ENCODE data around the gene MAP3K15. TPM values are rescaled to one million over a fixed set of nuclear protein-coding genes. Genes with fewer than 3 reads are reported as not detected.
"Not testable (repeated sequence)": the region's sequence is repeated elsewhere in the genome, so short reads cannot be mapped to it uniquely, and the experiment has no call there.

The MAP3K15 gene
- polyA plus RNA-seq, 4 donors: 4.9 to 5.4 (median 5.1) TPM

- DNase-seq (ENCODE audit: low read depth in 4 of 4, low spot score in 3 of 4): no peak
Measured at GRCh38 chrX:19440713-19441112, 74.6 kb downstream of the MAP3K15 start.

- DNase-seq (ENCODE audit: low read depth in 4 of 4, low spot score in 3 of 4): not testable (repeated sequence)
Measured at GRCh38 chrX:19422661-19423060, 92.6 kb downstream of the MAP3K15 start.

- no peak for DNase-seq (ENCODE audit: low read depth in 4 of 4, low spot score in 3 of 4)
Measured at GRCh38 chrX:19410259-19410658, 105.0 kb downstream of the MAP3K15 start.

DNA sequence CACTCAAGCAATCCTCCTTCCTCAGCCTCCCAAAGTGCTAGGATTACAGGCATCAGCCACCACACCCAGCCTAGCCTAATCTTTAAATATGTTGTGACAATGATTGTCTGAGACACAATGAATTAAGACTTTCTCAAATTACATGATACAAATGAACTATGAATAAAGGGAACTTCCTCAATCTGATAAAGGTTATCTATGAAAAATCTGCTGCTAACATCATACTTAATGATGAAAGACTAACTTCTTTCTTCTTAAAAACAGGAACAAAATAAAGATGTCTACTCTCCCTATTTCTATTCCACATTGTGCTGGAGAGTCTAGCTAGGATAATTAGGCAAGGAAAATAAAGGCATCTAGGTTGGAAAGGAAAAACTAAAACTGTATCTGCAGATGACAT lies 111.6 kb downstream of the MAP3K15 start:
- no peak for DNase-seq (ENCODE audit: low read depth in 4 of 4, low spot score in 3 of 4)

DNA sequence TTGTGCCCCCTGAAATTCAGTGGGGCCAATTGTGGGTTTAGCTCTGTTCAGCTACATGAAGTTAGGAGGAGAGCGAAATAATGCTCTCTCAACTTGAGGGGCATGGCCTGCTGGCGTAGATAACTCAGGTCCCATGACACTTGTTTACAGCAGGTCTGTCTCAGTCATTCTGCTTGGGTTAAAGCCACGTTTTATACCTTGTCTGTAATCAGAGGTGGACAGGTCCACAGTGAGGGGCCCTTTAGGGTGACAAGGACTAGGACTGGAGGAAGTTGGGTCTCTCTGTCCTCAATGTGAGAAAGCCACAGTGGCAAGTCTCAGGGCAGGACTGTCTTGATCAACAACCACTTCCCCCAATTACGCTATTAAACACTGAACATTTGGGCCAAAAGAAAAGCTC lies 122.6 kb downstream of the MAP3K15 start:
- no peak for DNase-seq (ENCODE audit: low read depth in 4 of 4, low spot score in 3 of 4)

DNA sequence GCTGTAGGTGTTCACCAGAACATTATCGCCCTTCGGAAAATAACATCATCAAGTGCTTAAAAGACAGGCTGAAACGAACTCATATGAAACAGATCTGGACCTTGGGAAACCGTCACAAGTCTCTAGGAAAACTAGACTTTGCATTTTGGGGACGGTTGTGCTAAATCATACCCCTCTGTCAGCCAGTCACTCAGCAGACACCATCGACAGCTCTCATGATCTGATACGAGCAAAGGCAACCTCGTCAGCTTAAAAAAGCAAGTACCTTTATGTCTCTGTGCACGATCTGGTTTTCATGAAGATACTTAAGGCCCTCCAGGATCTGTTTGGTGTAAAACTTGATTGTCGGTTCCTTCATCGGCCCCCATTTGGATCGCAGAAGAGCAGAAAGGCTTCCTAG lies 123.2 kb downstream of the MAP3K15 start:
- no peak for DNase-seq (ENCODE audit: low read depth in 4 of 4, low spot score in 3 of 4)

DNA sequence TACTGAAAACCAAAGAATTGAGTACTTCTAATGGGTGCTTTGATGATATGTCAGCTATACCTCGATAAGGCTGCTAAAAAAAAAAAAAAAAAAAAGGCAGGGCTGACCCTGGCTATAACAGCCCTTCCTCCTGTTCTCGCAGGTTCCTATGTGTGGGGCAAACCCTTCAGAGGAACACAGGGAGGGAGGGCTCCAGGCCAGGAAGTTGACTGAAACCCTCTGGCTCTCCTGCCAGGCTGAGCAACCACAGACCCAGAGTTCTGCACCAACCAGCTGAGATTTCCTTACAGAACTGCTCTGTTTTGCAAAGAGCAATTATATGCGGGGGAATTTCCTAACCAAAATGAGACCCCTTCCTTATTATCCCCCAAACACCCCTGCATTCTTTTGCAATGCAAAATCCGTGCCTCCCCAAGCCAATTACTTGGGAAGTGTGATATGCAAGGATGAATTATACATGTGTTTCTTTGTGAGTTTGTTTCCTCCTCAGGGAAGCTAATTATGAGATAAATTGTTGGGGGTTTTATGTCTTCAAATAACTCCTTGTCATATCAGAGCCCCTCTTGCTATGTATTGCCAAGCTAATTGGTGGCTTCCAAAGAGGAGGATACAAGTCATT lies 126.0 kb downstream of the MAP3K15 start:
- no peak for DNase-seq (ENCODE audit: low read depth in 4 of 4, low spot score in 3 of 4)

DNA sequence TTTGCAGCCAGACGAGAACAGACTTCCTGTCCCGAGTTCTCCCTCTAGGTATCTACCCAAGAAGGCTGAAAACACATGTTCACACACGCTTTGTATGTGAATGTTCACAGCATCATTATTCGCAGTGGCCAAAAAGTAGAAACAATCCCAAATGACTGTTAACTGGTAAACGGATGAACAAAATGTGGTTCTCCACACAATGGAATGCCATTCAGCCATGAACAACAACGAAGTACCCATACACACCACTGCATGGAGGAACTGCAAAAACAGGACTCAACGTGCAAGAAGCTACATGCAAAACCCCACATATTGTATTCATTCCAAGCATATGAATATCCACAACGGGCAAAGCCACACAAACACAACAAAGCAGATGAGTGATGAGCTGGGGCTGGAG lies 126.6 kb downstream of the MAP3K15 start:
- DNase-seq (ENCODE audit: low read depth in 4 of 4, low spot score in 3 of 4): no peak

- DNase-seq (ENCODE audit: low read depth in 4 of 4, low spot score in 3 of 4): no peak
Measured at GRCh38 chrX:19388064-19388679, 127.1 kb downstream of the MAP3K15 start.

GRCh38 chrX:19386679-19387078 lies 128.6 kb downstream of the MAP3K15 start:
- DNase-seq (ENCODE audit: low read depth in 4 of 4, low spot score in 3 of 4): no peak

- peak in 2 of 4 donors; percentile 17 to 23 for DNase-seq (ENCODE audit: low read depth in 4 of 4, low spot score in 3 of 4)
Measured at GRCh38 chrX:19382555-19383145, 132.7 kb downstream of the MAP3K15 start.

- DNase-seq (ENCODE audit: low read depth in 4 of 4, low spot score in 3 of 4): no peak
Measured at GRCh38 chrX:19381326-19381725, 134.0 kb downstream of the MAP3K15 start.

- DNase-seq (ENCODE audit: low read depth in 4 of 4, low spot score in 3 of 4): no peak
Measured at GRCh38 chrX:19377799-19378198, 137.5 kb downstream of the MAP3K15 start.

DNA sequence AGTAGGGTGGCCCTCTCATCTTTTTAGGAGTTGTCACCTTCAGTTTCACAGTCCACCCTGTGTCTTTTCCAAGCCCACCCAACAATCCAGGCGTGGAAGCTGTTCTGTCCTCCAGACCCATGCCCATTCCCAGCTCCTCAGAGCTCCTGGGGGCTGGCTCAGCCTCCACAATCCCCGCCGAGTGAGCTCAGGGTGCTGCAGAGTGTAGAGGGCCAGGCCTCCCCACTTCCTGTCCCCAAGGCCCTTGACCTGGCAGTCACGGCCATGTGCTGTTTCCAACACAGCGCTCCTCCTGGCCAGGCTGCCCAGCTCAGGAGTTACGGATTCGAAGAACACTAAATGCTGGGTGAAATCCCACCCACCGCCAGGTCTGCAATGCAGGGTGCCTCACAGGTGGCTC lies 139.8 kb downstream of the MAP3K15 start:
- no peak for DNase-seq (ENCODE audit: low read depth in 4 of 4, low spot score in 3 of 4)

DNA sequence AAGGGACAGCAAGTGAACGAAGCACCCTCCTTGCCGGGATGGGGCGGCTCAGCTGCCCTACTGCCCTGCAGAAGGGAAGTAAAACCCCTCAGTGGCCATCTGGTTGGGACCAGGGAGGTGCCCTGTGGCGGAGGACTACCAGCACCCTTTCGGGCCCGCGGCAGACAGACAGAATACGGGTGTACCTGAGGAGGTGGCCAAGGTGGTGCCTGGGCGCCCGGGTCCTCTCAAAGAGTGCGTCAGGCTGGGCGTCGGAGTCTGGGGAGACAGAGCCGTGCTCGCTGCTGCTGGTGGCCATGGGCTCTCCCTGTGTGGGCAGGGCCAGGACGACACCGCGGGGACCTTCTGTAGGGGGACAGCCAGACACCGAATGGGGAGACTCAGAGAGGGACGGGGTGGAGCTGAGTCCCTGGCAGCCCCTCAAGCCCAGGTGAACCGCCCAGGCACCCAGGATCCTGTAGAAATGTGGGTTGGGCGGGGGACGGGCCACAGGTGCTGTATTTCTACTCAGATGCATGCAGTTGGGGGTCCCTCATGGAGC lies 141.9 kb downstream of the MAP3K15 start:
- DNase-seq (ENCODE audit: low read depth in 4 of 4, low spot score in 3 of 4): no peak

DNA sequence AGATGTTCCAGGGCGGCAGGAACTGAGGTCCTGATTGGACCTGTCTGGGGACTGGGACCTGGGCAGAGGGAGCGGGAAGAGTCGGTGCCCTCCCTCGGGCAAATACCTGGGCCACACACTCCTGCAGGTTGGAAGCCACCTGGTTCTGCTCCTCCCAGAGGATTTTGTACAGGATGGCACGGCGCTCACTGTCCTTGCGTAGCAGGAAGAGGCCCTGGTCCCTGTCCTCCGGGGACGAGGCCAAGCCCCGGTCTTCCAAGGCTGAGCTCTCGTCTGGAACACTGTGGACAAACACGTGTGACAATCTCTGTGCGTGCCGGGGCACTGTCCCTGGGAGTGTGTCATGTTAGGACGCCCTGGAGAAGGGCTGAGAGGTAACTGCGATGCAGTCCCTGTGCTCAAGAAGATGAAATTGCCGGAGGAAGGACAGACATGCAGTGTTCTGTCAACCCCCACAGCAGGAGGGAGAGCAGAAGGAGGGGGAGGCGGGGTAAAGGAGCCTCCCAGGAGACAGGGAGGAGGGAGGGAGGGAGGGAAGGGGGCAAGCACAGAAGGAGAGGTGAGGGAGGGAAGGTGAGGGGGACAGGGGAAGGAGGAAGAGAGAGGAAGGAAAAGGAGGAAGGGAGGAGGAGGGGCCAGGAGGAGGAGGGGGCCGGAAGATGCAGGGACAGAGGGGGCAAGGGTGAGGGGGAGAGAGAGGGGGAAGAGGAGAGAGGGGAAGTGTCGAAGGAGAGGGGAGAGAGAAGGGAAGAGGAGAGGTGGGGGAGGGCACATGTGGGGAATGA lies 142.6 kb downstream of the MAP3K15 start:
- peak in 1 of 4 donors; percentile 8 for DNase-seq (ENCODE audit: low read depth in 4 of 4, low spot score in 3 of 4)

- DNase-seq (ENCODE audit: low read depth in 4 of 4, low spot score in 3 of 4): peak; percentile 32 to 55 (median 52)
Measured at GRCh38 chrX:19372170-19372546, 143.2 kb downstream of the MAP3K15 start.

DNA sequence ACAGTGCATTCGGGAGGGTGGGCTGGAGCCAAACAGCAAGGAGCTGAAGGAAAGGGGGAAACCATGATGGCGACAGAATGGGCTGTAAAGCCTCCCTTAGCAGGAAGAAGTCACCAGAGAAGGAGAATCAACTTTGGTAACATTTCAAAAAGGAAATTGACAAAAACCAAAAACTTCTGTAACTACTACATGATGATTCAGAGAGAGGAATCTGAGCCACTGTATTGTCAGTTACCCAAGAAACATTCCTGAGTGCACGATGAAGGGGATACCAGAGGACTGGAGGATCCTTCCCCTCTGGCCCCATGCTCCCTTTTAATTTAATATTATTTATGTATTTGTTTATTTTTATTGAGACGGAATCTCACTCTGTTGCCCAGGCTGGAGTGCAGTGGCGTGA lies 145.2 kb downstream of the MAP3K15 start:
- no peak for DNase-seq (ENCODE audit: low read depth in 4 of 4, low spot score in 3 of 4)

DNA sequence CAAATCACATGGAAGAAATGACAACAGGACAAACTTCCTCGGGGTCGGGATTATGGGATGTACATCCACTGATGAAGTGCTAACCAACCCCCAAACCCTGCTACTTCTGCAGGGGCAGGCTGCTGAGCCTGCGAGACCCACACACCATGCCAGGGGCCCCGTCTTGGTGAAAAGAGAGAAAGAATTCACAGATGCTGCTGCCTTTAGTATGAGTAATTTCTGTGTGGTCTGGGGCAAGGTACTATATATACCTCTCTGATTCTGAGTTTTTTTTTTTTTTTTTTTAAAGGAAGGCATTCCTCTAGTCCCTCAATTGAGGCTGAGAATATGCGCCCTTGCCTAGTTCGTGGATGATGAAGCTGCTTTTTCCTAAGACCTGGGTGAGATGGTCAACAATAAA lies 146.7 kb downstream of the MAP3K15 start:
- no peak for DNase-seq (ENCODE audit: low read depth in 4 of 4, low spot score in 3 of 4)

DNA sequence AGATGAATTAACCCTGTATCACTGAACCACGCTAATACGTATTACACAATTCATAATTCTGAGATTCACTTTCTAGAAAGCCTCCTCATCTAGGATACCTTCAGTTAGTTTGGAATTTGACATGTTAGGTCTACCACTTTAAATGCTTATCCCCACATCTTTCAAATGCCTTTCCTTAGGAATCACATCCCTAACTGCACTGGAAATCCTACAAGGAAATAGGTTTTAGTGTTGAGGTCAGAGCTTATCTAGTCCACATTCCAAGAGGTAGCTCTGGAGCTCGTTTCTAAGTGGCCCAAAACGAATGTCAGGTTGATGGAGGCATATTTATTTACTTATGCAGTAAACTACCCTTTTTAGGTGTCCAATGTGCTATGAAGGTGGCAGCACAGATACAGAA lies 153.6 kb downstream of the MAP3K15 start:
- DNase-seq (ENCODE audit: low read depth in 4 of 4, low spot score in 3 of 4): no peak

DNA sequence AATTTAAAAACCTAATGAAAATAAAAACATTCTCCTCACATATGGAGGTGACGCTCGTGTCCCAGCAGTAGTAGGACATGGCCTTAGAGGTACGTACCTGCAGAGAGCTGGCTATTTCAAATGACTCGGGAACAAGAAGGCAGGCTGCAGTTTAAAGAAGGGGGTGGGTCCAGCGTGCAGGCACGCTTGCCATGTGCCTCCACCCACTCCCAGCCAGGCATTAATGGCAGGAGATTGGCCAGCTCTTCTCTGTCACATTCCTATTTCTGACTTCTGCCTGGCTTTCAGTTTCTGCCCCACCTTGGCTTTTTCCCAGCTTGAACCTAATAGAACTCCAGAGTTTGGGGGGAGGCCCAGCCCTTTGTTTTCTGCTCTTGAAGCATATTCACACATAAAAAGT lies 154.4 kb downstream of the MAP3K15 start:
- DNase-seq (ENCODE audit: low read depth in 4 of 4, low spot score in 3 of 4): no peak
